ENCODE data around the gene IZUMO2. TPM values are rescaled to one million over a fixed set of nuclear protein-coding genes. Genes with fewer than 3 reads are reported as not detected.

IZUMO2 gene
- total RNA-seq, 2 donors from 2014 or later: not detected

- Mint-ChIP-seq H3K9me3 (no peaks in the 10 kb centered on the region), H3K36me3 (ENCODE audit: low read depth) (no peaks in the 10 kb centered on the region), H3K4me3 (no peak overlapping the region), H3K4me1 (no peaks in the 10 kb centered on the region), H3K27ac (no peak overlapping the region), H3K27me3 (ENCODE audit: insufficient read depth) (peaks cover 45% of the 10 kb centered on the region)
- H3K4me1 ChIP-seq (ENCODE audit: control insufficient read depth, insufficient read depth, low read length): no peaks in the 10 kb centered on the region
- H3K27ac ChIP-seq (ENCODE audit: low read depth, low read length): no peak overlapping the region
- 54 to 55% methylated on average over 7 of the region's 7 CpGs for WGBS, 2 experiments (ENCODE audit: insufficient coverage in 1 of 2, insufficient read length in 1 of 2)
- no peak for DNase-seq
- H3K27me3 ChIP-seq (ENCODE audit: control insufficient read depth, insufficient read depth, low read length, poor library complexity, severe bottlenecking): peaks cover 10% of the 10 kb centered on the region
- H3K9ac ChIP-seq (ENCODE audit: extremely low read depth, low read length, poor library complexity, severe bottlenecking): no peak overlapping the region
- no peak overlapping the region for H3K4me3 ChIP-seq (ENCODE audit: low read length)
- H3K9me3 ChIP-seq (ENCODE audit: control insufficient read depth, low read length): peaks cover 30% of the 10 kb centered on the region
- TF ChIP-seq CTCF (conservative IDR thresholded peaks at IDR 0.05): no peak
- no peaks in the 10 kb centered on the region for H3K36me3 ChIP-seq (ENCODE audit: control insufficient read depth, insufficient read depth, low read length)
Observed at GRCh38 chr19:50198431-50199258, 35.6 kb upstream of the IZUMO2 start.

GRCh38 chr19:50197348-50197747 is 34.3 kb upstream of the IZUMO2 start:
- no peaks in the 10 kb centered on the region for H3K9me3 Mint-ChIP-seq
- no peaks in the 10 kb centered on the region for H3K4me1 Mint-ChIP-seq
- WGBS, 2 experiments (ENCODE audit: insufficient coverage in 1 of 2, insufficient read length in 1 of 2): 40 to 59% methylated on average over 1 to 3 of the region's 3 CpGs
- Histone ChIP-seq H3K27me3 (ENCODE audit: control insufficient read depth, insufficient read depth, low read length, poor library complexity, severe bottlenecking) (peaks cover 3% of the 10 kb centered on the region), H3K9me3 (ENCODE audit: control insufficient read depth, low read length) (peaks cover 30% of the 10 kb centered on the region), H3K27ac (ENCODE audit: low read depth, low read length) (no peak overlapping the region), H3K4me1 (ENCODE audit: control insufficient read depth, insufficient read depth, low read length) (no peaks in the 10 kb centered on the region), H3K9ac (ENCODE audit: extremely low read depth, low read length, poor library complexity, severe bottlenecking) (no peak overlapping the region), H3K36me3 (ENCODE audit: control insufficient read depth, insufficient read depth, low read length) (no peaks in the 10 kb centered on the region), H3K4me3 (ENCODE audit: low read length) (no peak overlapping the region)
- no peak for DNase-seq
- H3K27me3 Mint-ChIP-seq (ENCODE audit: insufficient read depth): peaks cover 43% of the 10 kb centered on the region
- no peaks in the 10 kb centered on the region for H3K36me3 Mint-ChIP-seq (ENCODE audit: low read depth)
- TF ChIP-seq CTCF (conservative IDR thresholded peaks at IDR 0.05): no peak
- no peak overlapping the region for H3K27ac Mint-ChIP-seq
- no peak overlapping the region for H3K4me3 Mint-ChIP-seq

- Mint-ChIP-seq H3K4me1 (no peaks in the 10 kb centered on the region), H3K9me3 (no peaks in the 10 kb centered on the region), H3K27me3 (ENCODE audit: insufficient read depth) (peaks cover 34% of the 10 kb centered on the region), H3K36me3 (ENCODE audit: low read depth) (no peaks in the 10 kb centered on the region), H3K4me3 (no peak overlapping the region), H3K27ac (no peak overlapping the region)
- DNase-seq: no peak
- H3K27ac ChIP-seq (ENCODE audit: low read depth, low read length): no peak overlapping the region
- H3K27me3 ChIP-seq (ENCODE audit: control insufficient read depth, insufficient read depth, low read length, poor library complexity, severe bottlenecking): no peaks in the 10 kb centered on the region
- no peaks in the 10 kb centered on the region for H3K4me1 ChIP-seq (ENCODE audit: control insufficient read depth, insufficient read depth, low read length)
- H3K9ac ChIP-seq (ENCODE audit: extremely low read depth, low read length, poor library complexity, severe bottlenecking): no peak overlapping the region
- H3K36me3 ChIP-seq (ENCODE audit: control insufficient read depth, insufficient read depth, low read length): no peaks in the 10 kb centered on the region
- WGBS, 2 experiments (ENCODE audit: insufficient coverage in 1 of 2, insufficient read length in 1 of 2): 56 to 67% methylated on average over 3 to 4 of the region's 4 CpGs
- H3K9me3 ChIP-seq (ENCODE audit: control insufficient read depth, low read length): peaks cover 30% of the 10 kb centered on the region
- TF ChIP-seq CTCF (conservative IDR thresholded peaks at IDR 0.05): no peak
- H3K4me3 ChIP-seq (ENCODE audit: low read length): no peak overlapping the region
Observed at GRCh38 chr19:50196322-50196932, 33.3 kb upstream of the IZUMO2 start.
